Right atrium auricular region (tissue), 2 donors: ENCODE data around the gene LRGUK. TPM values are rescaled to one million over a fixed set of nuclear protein-coding genes. Genes with fewer than 3 reads are reported as not detected.

Experiments
- DNase-seq: peaks from one replicate; pipeline ENCODE4 v3.0.0-alpha.2; 2019; ENCODE audit warnings: low spot score
- H3K27ac ChIP-seq, 2 donors: fragments of 200-600 bp; sonication (generic); 1 replicate in 1 of 2; 2 replicates in 1 of 2; pipeline ENCODE4 v1.5.1; 2016 to 2019
- H3K27me3 ChIP-seq, 2 donors: fragments of 200-600 bp; sonication (generic); one replicate each; pipeline versions ENCODE4 v1.5.1 to v1.6.0; 2017 to 2019
- H3K36me3 ChIP-seq: fragments of 200-600 bp; sonication (generic); one replicate; pipeline ENCODE4 v1.5.1; 2016
- H3K4me1 ChIP-seq, 2 donors: fragments of 200-600 bp; sonication (generic); one replicate each; pipeline versions ENCODE4 v1.5.1 to v1.6.0; 2017 to 2019
- H3K4me3 ChIP-seq, 2 donors: fragments of 200-600 bp; sonication (generic); 1 replicate in 1 of 2; 2 replicates in 1 of 2; pipeline ENCODE4 v1.5.1; 2017 to 2019; ENCODE audit warnings: mild to moderate bottlenecking in 1 of 2, moderate library complexity in 1 of 2
- H3K9me3 ChIP-seq, 2 donors: fragments of 200-600 bp; sonication (generic); one replicate each; pipeline ENCODE4 v1.5.1; 2019
- CTCF ChIP-seq, 2 donors: fragments of 200-600 bp; sonication (generic); IDR thresholded peaks; one replicate each; pipeline ENCODE4 v1.5.1; 2019; ENCODE audit warnings: antibody characterized with exemption in 2 of 2
- total RNA-seq, 2 donors: library from RNA; depleted of rRNA; stranded (reverse); fragments of >200 nt; gene quantifications; one replicate each; pipeline ENCODE4 v1.1.0, GENCODE V29; 2016

LRGUK gene
- total RNA-seq, 2 donors from 2014 or later = 0.11 TPM; not detected in 1

GRCh38 chr7:134104166-134104565 lies 23.0 kb upstream of the LRGUK start:
- TF ChIP-seq CTCF (IDR thresholded peaks at IDR 0.05) = no peak
- no peaks in the 10 kb centered on the region for H3K36me3 ChIP-seq
- no peak for DNase-seq
- no peak overlapping the region for H3K27ac ChIP-seq
- no peaks in the 10 kb centered on the region for H3K4me1 ChIP-seq
- no peaks in the 10 kb centered on the region for H3K27me3 ChIP-seq
- H3K9me3 ChIP-seq = no peaks in the 10 kb centered on the region
- no peak overlapping the region for H3K4me3 ChIP-seq

- no peaks in the 10 kb centered on the region for H3K36me3 ChIP-seq
- no peaks in the 10 kb centered on the region for H3K9me3 ChIP-seq
These were observed 21.3 kb upstream of the LRGUK start for GRCh38 chr7:134105841-134106240.

GRCh38 chr7:134108802-134109201 lies 18.3 kb upstream of the LRGUK start:
- Histone ChIP-seq H3K9me3 (no peaks in the 10 kb centered on the region), H3K27ac (no peak overlapping the region), H3K4me1 (no peaks in the 10 kb centered on the region), H3K36me3 (no peaks in the 10 kb centered on the region), H3K27me3 (no peaks in the 10 kb centered on the region), H3K4me3 (no peak overlapping the region)
- no peak for TF ChIP-seq CTCF (IDR thresholded peaks at IDR 0.05)
- DNase-seq = no peak

More at GRCh38 chr7:134105841-134106240, 21.3 kb upstream of the LRGUK start:
- no peak overlapping the region for H3K27ac ChIP-seq
- DNase-seq = no peak
- H3K4me1 ChIP-seq = no peaks in the 10 kb centered on the region
- TF ChIP-seq CTCF (IDR thresholded peaks at IDR 0.05) = no peak
- no peak overlapping the region for H3K4me3 ChIP-seq
- no peaks in the 10 kb centered on the region for H3K27me3 ChIP-seq

GRCh38 chr7:134113655-134114054 lies 13.5 kb upstream of the LRGUK start:
- no peak overlapping the region for H3K27ac ChIP-seq
- H3K4me1 ChIP-seq = no peaks in the 10 kb centered on the region
- H3K27me3 ChIP-seq = no peaks in the 10 kb centered on the region
- no peak overlapping the region for H3K4me3 ChIP-seq
- TF ChIP-seq CTCF (IDR thresholded peaks at IDR 0.05) = no peak
- DNase-seq = no peak
- H3K36me3 ChIP-seq = no peaks in the 10 kb centered on the region
- no peaks in the 10 kb centered on the region for H3K9me3 ChIP-seq

GRCh38 chr7:134114992-134115391 lies 12.1 kb upstream of the LRGUK start:
- no peak for DNase-seq
- H3K27ac ChIP-seq = no peak overlapping the region
- H3K27me3 ChIP-seq = no peaks in the 10 kb centered on the region
- TF ChIP-seq CTCF (IDR thresholded peaks at IDR 0.05) = no peak
- no peak overlapping the region for H3K4me3 ChIP-seq
- H3K4me1 ChIP-seq = no peaks in the 10 kb centered on the region
- no peaks in the 10 kb centered on the region for H3K36me3 ChIP-seq
- H3K9me3 ChIP-seq = no peaks in the 10 kb centered on the region

- no peaks in the 10 kb centered on the region for H3K27me3 ChIP-seq
- H3K36me3 ChIP-seq = no peaks in the 10 kb centered on the region
- TF ChIP-seq CTCF (IDR thresholded peaks at IDR 0.05) = no peak
- H3K9me3 ChIP-seq = no peaks in the 10 kb centered on the region
- DNase-seq = no peak
- H3K4me3 ChIP-seq = no peak overlapping the region
- no peaks in the 10 kb centered on the region for H3K4me1 ChIP-seq
- H3K27ac ChIP-seq = no peak overlapping the region
These were observed 6.7 kb upstream of the LRGUK start for GRCh38 chr7:134120405-134120804.
